NCI-H1092 (cell line): Measurements from ENCODE around the gene SAXO1.
A peak's percentile ranks its signal among the peaks of the same experiment; 100 is the strongest.
"Not testable (repeated sequence)": the region's sequence is repeated elsewhere in the genome, so short reads cannot be mapped to it uniquely, and the experiment has no call there.

ENCODE experiments used
- DNase-seq: peaks from one replicate; lab custom pipeline; 2025; lab: John Stamatoyannopoulos, UW

SAXO1 gene

GRCh38 chr9:18970393-18970792 is 62.6 kb downstream of the SAXO1 start:
- no peak for DNase-seq

- DNase-seq = no peak
These were observed 63.9 kb downstream of the SAXO1 start for GRCh38 chr9:18969128-18969527.

GRCh38 chr9:18955626-18956025 is 77.4 kb downstream of the SAXO1 start:
- DNase-seq = no peak

- no peak for DNase-seq
These were observed 81.1 kb downstream of the SAXO1 start for GRCh38 chr9:18951936-18952335.

GRCh38 chr9:18947892-18948339 is 85.1 kb downstream of the SAXO1 start:
- peak; percentile 25 for DNase-seq

- no peak for DNase-seq
These were observed 90.2 kb downstream of the SAXO1 start for GRCh38 chr9:18942801-18943200.

GRCh38 chr9:18941060-18941740 is 91.8 kb downstream of the SAXO1 start:
- peak; percentile 20 for DNase-seq

- DNase-seq = no peak
These were observed 93.1 kb downstream of the SAXO1 start for GRCh38 chr9:18939943-18940342.

GRCh38 chr9:18936094-18936871 is 96.7 kb downstream of the SAXO1 start:
- no peak for DNase-seq

GRCh38 chr9:18935541-18935940 is 97.5 kb downstream of the SAXO1 start:
- no peak for DNase-seq

- DNase-seq = not testable (repeated sequence)
These were observed 102.4 kb downstream of the SAXO1 start for GRCh38 chr9:18930611-18931010.

GRCh38 chr9:18928711-18929110 is 104.3 kb downstream of the SAXO1 start:
- no peak for DNase-seq

- no peak for DNase-seq
These were observed 106.5 kb downstream of the SAXO1 start for GRCh38 chr9:18926513-18926912.

GRCh38 chr9:18925880-18926279 is 107.1 kb downstream of the SAXO1 start:
- DNase-seq = no peak

- DNase-seq = no peak
These were observed 109.2 kb downstream of the SAXO1 start for GRCh38 chr9:18923671-18924430.

- no peak for DNase-seq
These were observed 109.8 kb downstream of the SAXO1 start for GRCh38 chr9:18923167-18923566.

- DNase-seq = no peak
These were observed 110.7 kb downstream of the SAXO1 start for GRCh38 chr9:18922161-18922885.

- no peak for DNase-seq
These were observed 111.5 kb downstream of the SAXO1 start for GRCh38 chr9:18921366-18922075.

- DNase-seq = no peak
These were observed 112.6 kb downstream of the SAXO1 start for GRCh38 chr9:18920141-18921084.

- DNase-seq = no peak
These were observed 121.2 kb downstream of the SAXO1 start for GRCh38 chr9:18911714-18912342.
